Epithelial cell of proximal tubule (primary cell): Measurements from ENCODE around the gene NOTUM. TPM values are rescaled to one million over a fixed set of nuclear protein-coding genes. Genes with fewer than 3 reads are reported as not detected.

Experiments
- DNase-seq: peaks from one replicate; pipeline ENCODE4 v3.0.0-alpha.2; 2011; ENCODE audit warnings: low read depth
- H3K4me3 ChIP-seq: 2 replicates; pipeline ENCODE4 v1.5.1; 2011; ENCODE audit warnings: low read depth, mild to moderate bottlenecking, low read length
- total RNA-seq: library from RNA; depleted of rRNA; stranded (reverse); fragments of >200 nt; gene quantifications from 2 replicates; pipeline ENCODE4 v1.2.3, GENCODE V29; 2015
- TF ChIP-seq, protein P1 (sequence below): conservative IDR thresholded peaks from 2 replicates; pipeline ENCODE4 v1.5.1; 2012; ENCODE audit warnings: low read depth, mild to moderate bottlenecking, low read length

NOTUM gene
- total RNA-seq, 1 donor from 2014 or later, result not detected

DNA sequence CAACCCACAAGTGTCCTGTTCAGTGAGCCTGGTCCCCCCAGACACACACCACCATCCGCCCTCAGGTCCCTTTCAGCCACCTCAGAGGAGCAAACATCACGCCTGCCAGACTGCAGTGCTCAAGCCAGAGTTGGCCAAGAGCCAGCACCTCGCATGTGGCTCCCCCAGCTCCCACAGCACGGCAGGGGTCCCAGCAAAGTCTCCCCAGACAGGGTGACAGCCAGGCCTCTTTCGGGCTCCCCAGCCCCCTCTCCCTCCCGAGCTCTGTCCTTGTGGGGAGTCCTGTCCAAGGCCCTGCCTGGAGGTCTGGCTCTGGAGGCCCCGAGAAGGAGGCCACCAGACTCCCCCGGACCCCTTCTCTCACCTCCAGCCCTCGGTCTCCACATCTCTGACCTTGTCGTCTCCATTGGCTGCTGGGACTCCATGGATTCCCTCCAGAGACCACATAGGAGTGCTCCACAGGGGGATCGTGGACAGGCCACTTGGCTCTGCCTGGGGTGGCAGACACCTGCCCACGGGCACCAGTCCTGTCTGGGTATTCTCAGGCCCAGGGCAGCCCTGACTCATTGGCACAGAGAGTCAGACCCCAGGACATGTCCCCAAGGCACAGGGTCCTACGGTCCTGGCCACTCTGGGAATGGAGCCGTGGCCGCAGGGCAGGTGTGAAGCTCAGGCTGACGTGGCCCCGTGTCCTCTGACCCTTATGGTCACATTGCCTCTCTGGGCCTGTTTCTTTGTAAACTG, 12.2 kb downstream of the NOTUM start:
- TF ChIP-seq, protein P1, sequence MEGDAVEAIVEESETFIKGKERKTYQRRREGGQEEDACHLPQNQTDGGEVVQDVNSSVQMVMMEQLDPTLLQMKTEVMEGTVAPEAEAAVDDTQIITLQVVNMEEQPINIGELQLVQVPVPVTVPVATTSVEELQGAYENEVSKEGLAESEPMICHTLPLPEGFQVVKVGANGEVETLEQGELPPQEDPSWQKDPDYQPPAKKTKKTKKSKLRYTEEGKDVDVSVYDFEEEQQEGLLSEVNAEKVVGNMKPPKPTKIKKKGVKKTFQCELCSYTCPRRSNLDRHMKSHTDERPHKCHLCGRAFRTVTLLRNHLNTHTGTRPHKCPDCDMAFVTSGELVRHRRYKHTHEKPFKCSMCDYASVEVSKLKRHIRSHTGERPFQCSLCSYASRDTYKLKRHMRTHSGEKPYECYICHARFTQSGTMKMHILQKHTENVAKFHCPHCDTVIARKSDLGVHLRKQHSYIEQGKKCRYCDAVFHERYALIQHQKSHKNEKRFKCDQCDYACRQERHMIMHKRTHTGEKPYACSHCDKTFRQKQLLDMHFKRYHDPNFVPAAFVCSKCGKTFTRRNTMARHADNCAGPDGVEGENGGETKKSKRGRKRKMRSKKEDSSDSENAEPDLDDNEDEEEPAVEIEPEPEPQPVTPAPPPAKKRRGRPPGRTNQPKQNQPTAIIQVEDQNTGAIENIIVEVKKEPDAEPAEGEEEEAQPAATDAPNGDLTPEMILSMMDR, result no peak
- no peak for DNase-seq
- H3K4me3 ChIP-seq, result no peak overlapping the region

DNA sequence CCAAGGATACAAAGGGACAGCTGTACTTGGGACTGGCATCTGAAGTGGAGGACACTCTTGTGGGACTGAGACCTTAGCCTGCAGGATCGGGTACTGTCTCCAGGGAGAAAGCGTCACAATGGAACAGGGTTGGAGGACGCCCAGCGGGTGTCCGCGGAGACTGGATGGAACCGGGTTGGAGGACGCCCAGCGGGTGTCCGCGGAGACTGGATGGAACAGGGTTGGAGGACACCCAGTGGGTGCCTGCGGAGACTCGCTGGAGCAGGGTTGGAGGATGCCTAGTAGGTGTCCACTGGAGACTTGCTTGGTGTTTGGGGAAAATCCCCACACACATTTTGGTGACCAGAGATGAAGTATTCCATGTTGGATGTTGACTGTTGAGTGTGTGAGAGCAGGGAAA, 13.8 kb downstream of the NOTUM start, which contains the start of gene MYADML2:
TSS of gene MYADML2 (minus strand) at position 45 of the 400 bp plus-strand sequence. CDS start 5,492 bp downstream, outside the sequence.
- TF ChIP-seq, protein P1, result no peak
- H3K4me3 ChIP-seq, result no peak within 1 kb of the TSS
- DNase-seq, result no peak

DNA sequence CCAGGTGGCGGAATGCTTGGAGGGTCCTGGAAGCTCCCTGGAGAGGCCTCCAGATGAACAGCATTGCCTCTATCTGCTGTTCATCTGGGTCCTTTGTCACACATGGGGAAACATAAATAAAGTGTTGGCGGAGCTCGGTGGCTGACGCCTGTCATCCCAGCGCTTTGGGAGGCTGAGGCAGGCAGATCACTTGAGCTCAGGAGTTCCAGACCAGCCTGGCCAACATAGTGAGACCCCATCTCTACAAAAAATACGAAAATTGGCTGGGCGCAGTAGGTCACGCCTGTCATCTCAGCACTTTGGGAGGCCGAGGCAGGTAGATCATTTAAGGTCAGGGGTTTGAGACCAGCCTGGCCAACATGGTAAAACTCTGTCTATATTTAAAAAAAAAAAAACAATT, 16.1 kb downstream of the NOTUM start:
- no peak for DNase-seq
- no peak overlapping the region for H3K4me3 ChIP-seq
- TF ChIP-seq, protein P1, result no peak

DNA sequence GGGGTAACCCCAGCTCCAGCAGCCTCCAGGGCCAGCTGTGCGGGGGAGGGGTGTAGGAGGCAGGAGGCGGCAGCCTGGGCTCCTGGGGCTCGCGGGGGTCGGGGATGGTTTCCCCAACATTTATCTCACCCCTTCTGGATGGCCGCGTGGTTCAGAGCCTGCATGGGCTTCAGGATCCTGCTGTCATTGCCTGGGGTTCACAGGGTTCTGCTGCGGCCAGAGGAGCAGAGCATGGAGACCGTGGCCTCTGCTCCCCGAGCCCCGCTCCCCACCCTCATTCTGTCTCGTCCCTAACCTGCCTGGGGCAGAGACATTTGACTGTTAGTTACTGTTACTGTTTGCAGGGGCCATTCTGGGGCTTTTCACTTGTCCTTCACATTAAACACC, 18.8 kb downstream of the NOTUM start:
- TF ChIP-seq, protein P1, result no peak
- no peak for DNase-seq
- H3K4me3 ChIP-seq, result no peak overlapping the region

DNA sequence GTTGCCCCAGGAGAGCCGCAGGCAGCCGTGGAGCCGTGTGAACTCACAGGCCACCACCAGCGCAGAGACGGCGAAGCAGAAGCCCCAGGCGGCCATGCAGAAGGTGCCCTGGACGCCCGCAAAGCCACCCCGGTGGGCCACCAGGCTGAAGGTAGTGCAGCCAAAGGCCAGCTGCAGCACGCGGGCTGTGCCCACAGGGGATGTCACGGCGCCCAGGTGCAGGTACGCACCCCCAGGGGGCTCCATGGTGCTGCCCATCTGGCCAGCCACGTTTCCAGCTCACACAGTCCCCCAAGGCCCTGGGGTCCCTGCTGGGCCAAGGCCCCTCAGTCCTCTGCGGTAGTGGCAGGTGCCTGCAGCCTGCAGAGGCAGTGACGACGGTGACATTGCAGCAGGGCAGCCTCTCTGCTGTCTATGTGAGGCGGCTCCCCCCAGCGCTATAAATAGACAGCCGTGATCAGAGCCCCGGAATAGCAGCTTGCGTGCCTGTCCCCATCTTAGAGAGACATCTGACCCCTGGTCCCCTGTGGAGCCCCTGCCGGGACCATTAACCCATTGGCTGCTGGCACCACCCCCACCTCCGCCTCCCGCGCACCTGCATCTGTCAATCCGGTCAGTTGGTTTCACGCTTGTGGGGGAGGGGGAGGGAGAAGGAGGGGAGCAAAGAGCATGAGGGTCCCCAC, 19.4 kb downstream of the NOTUM start:
- TF ChIP-seq, protein P1, result no peak
- H3K4me3 ChIP-seq, result no peak overlapping the region
- no peak for DNase-seq

DNA sequence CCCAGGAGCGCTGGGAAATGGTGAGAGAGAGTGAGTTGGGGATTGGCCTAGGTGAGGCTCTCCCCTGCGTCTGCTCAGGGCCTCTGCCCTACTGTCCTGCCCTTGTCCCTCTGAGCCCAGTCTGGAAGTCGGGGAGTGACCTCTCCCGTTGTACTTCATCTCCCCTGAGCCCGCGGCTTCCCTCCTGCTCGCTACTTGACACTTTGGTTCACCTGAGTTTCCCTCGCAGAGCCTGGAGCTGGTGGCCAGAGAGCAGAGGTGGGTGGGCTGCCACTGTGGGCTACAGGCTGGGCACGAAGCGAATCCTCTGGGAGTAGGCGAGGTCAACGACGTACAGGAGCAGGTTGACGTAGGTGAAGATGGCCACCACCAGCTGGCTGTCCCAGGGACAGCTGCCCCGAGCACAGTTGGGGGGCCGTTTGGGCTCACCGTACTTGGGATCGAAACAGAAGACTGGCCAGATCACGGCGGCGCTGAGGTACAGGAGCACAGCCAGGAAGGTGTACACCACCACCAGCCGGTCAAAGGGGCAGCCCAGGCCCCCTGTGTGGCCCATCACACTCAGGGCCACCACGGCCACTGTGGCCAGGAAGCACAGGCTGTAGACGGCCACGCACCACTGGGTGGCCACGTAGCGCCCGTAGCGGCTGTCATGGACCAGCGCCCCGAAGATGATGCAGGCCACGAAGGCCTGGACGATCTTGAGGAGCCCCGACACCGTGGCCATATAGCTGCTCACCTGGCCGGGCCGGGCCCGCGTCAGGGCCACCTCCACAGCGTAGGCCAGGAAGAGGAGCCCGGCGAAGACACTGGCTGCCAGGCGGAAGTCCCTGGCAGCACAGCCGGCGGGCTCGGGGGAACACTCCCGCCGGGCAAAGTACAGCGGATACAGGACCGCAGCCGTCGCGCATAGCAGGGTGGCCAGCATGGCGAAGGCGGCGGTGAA, 20.2 kb downstream of the NOTUM start:
- no peak for DNase-seq
- TF ChIP-seq, protein P1, result no peak

More for the DNA sequence above, 20.2 kb downstream of the NOTUM start:
- H3K4me3 ChIP-seq, result no peak overlapping the region
